A673 (cell line): ENCODE results near the gene PXDN.

Experiments used
- EZH2 ChIP-seq: fragments of 200-600 bp; sonication (generic); IDR thresholded peaks from 2 replicates; pipeline ENCODE4 v1.6.1; 2017; ENCODE audit warnings: borderline replicate concordance, low read depth, mild to moderate bottlenecking, mixed read lengths, antibody characterized with exemption, low read length; ENCODE audit not compliant: poor library complexity, severe bottlenecking
- TF ChIP-seq, protein P1 (sequence below): fragments of 300-800, 200-600 bp; sonication (generic); conservative IDR thresholded peaks from 2 replicates; pipeline ENCODE4 v1.5.1; 2017; ENCODE audit warnings: low read depth, mild to moderate bottlenecking, antibody characterized with exemption, low read length, moderate library complexity, mixed read lengths

- TF ChIP-seq, protein P1, sequence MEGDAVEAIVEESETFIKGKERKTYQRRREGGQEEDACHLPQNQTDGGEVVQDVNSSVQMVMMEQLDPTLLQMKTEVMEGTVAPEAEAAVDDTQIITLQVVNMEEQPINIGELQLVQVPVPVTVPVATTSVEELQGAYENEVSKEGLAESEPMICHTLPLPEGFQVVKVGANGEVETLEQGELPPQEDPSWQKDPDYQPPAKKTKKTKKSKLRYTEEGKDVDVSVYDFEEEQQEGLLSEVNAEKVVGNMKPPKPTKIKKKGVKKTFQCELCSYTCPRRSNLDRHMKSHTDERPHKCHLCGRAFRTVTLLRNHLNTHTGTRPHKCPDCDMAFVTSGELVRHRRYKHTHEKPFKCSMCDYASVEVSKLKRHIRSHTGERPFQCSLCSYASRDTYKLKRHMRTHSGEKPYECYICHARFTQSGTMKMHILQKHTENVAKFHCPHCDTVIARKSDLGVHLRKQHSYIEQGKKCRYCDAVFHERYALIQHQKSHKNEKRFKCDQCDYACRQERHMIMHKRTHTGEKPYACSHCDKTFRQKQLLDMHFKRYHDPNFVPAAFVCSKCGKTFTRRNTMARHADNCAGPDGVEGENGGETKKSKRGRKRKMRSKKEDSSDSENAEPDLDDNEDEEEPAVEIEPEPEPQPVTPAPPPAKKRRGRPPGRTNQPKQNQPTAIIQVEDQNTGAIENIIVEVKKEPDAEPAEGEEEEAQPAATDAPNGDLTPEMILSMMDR = no peak
- TF ChIP-seq EZH2 = no peak
Observed at GRCh38 chr2:1741851-1742250, 2.5 kb downstream of the PXDN start.
